Measurements from ENCODE around the gene FUT2.
"Not testable (repeated sequence)": the region's sequence is repeated elsewhere in the genome, so short reads cannot be mapped to it uniquely, and the experiment has no call there.

FUT2 gene

DNA sequence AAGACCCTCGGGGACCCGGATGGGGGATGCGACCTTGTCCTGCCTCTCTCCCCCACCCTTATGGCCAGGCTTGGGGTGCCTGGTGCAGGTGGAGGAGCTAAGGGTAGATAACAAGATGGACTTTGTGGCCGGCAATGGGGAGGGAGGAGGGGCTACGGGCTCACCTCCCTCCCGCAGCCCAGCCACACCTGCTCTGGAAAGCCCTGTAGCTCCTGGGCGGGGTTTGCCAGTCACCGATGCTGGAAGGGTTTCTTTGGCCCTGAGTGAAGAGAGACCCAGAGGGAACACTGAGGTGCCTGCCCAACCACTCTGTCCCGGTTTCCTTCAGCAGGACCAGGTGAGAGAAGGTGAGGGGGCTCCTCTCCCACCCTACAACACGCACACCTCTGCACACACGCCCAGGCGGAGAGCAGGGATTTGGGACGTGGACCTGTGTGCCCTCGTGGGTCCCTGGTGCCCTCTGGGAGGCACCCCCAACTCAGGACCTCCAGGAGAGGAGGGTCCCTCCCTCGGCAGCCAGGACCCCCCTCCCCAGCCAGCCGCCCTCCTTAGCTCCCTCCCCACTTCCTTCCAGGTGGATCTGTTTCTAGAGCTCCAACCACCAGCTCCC lies at the start of gene FUT2:
Gene FUT2, plus strand, starts transcription at position 229 of the 610 bp plus-strand sequence. CDS start 6,986 bp downstream, outside the sequence.
- DNase-seq, result no peak

DNA sequence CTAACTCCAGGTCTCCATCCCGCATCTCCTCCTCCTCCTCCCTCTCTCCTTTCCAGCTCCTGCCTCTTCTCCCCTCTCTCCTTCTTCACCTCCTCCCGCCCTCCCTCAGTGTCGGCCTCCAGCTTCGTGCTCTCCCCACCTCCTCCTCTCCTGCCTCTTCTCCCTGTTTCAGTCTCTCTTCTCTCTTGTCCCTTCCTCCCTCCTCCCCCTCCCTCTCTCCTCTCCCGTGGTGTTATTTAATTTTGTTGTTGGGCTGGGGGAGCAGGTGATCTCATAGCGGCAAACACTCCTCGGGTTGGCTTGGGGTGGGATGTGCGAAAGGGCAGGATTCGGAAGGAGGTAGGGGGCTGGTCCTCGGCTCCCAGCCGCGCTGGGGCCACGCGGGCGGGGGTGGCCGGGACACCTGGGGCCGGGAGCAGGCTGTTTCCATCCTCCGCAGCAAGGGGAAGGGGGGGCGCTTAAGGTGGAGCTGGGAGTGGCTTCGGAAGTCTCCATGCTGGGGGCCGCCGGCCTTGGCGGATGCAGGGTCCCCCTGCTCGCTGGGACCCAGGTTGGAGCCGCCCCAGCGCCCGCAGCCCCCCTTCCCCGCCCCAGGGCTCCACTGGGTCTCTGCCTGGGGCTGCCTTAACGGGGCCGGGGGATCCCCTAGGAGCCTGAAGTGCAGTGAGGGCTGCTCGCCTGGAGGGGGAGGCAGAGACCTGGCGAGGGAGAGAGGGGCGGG lies 49.6 kb upstream of the FUT2 start, which contains the start of gene CA11:
Gene CA11, minus strand, starts transcription at position 187 of the 721 bp plus-strand sequence. CDS start 555 bp downstream, outside the sequence.
- DNase-seq, result peak; percentile 96

GRCh38 chr19:48646722-48647216 lies 49.0 kb upstream of the FUT2 start:
- DNase-seq, result no peak

DNA sequence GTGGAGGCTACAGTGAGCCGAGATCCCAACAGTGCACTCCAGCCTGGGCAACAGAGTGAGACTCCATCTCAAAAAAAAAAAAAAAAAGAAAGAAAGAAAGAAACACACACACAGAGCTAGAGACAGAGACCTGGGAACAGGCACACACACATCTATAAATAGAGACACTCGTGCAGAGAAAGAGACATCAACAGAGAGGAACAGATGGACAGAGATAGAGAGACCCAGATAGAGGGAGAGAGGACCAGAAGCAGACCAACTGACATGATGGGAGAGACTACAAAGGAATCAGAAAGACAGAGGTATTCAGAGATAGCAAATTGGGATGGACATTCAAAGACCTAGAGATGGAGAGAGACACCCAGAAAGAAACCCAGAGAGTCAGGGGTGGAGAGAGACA lies 47.6 kb upstream of the FUT2 start:
- no peak for DNase-seq

- DNase-seq, result no peak
Observed at GRCh38 chr19:48650974-48651682, 44.6 kb upstream of the FUT2 start.

DNA sequence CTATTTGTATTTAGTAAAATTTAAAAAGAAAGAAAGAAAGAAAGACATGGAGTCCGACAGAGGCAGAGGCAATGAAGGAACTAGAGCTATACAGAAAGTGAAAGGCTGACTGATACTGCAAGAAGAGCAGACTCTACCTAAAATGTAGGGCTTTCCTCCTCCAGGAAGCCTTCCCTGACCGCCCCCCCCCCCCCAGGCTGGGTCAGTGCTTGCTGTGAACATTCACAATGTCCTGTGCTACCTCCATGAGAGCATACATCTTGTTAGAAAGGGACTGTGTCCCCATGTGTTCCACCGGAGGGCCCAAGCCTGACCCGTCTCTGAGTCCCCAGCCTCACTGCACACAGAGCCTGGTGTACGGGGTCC lies 44.1 kb upstream of the FUT2 start:
- no peak for DNase-seq

GRCh38 chr19:48654299-48655059 lies 41.3 kb upstream of the FUT2 start:
- DNase-seq, result no peak

- DNase-seq, result no peak
Observed at GRCh38 chr19:48656840-48657474, 38.8 kb upstream of the FUT2 start.

DNA sequence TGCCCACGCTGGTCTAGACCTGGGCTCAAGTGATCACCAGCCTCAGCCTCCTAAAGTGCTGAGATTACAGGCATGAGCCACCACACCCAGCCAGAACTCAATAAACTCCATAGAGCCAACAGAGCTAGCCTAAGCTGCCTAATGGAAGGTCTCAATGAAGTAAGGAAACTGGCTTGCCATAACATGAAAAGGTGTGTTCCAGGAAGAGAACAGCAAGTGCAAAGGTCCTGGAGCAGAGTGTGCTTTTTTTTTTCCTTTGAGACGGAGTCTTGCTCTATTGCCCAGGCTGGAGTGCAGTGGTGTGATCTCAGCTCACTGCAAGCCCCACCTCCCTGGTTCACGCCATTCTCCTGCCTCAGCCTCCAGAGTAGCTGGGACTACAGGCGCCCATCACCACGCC lies 37.9 kb upstream of the FUT2 start:
- not testable (repeated sequence) for DNase-seq

DNA sequence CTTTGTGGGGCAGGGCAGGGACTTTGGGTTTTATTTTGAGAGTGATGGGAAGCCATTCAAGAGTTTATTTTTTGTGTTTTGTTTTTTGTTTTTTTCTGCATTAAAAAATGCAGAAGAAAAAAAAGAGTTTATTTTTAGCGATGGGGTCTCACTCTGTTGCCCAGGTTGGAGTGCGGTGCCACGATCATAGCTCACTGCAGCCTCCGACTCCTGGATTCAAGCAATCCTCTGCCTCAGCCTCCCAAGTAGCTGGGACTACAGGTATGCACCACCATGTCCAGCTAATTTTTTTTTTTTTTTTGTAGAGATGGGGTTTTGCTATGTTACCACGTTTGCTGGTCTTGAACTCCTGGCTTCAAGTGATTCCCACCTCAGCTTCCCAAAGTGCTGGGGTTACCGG lies 37.3 kb upstream of the FUT2 start:
- DNase-seq, result no peak

DNA sequence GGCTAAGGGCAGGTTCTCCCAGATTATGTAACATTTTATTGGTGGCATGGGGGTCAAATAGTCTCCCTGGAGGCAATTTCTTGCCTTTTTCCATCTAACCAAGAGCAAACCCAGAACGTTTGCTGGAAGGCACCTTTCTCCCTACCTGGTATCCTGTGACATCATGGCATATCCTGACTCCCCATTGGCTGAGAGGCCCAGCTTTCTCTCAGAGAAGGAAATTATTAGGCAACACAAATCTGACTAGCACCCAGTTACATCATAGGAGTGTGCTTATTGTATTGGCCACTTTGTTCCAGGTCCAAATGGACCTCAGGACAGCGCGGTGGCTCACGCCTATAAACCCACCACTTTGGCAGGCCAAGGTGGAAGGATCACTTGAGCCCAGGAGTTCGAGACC lies 36.0 kb upstream of the FUT2 start:
- DNase-seq, result peak; percentile 27

DNA sequence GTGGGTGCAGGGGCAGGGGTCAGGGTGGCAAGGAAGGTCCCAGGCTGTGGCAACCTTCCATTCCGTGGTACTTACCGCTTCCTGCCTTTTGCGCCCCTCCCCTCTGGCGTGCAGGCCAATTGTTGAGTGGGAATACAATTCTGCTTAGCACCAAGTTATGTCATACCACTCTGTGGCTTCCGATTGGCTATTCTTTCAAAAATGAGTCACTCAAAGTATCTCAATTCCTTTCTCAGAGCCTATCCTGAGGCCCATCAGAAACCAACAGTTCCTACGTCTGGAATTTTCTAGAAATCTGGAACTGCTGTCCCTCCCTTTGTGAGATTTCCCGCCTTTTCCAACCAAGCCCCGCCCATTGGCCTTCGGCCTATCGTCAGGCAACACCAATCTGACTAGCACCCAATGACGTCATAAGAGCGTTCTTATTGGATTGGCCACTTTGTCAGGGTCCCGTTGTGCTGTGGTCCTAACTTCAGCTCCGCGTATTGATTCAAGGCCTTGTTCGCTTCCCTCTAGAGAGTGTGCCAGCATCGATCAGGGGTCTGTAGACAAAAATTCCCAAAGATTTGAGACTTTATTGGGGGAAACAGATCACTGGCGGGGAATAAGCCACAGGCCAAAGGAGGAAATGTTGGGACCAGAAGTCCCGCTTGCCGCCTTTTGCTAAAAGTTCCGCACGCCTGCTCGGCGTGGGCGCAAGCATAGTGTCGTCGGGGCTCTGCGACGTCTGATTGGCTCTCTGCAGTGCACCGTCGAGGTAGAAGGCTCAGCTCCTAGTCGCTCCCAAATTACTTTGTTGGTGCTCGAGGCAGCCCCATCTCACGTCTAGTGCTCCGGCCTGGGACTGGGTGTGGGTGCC lies 34.7 kb upstream of the FUT2 start:
- DNase-seq, result peak; percentile 92

- no peak for DNase-seq
Observed at GRCh38 chr19:48661711-48662090, 34.1 kb upstream of the FUT2 start.

- DNase-seq, result no peak
Observed at GRCh38 chr19:48663667-48664066, 32.1 kb upstream of the FUT2 start.

GRCh38 chr19:48664476-48664875 lies 31.3 kb upstream of the FUT2 start:
- DNase-seq, result no peak

GRCh38 chr19:48665786-48666185 lies 30.0 kb upstream of the FUT2 start:
- no peak for DNase-seq

DNA sequence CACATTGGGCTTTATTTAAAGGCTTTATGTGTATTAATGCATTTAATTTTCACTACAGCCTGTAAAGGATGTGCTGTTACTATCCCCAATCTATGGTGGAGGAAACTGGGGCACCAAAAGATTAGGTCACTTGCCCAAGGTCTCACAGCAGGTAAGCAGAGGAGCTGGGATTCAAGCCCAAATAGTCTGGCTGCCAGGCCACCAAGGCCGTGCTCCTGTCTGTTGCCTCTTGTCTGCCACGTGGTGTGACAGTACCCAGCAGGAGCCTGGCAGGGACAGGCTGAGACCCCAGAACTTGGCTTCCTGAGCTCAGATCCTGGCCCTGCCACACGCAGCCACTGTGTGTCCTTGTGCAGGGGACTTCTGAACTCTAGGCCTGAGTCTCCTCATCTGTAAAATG lies 27.4 kb upstream of the FUT2 start:
- DNase-seq, result no peak

DNA sequence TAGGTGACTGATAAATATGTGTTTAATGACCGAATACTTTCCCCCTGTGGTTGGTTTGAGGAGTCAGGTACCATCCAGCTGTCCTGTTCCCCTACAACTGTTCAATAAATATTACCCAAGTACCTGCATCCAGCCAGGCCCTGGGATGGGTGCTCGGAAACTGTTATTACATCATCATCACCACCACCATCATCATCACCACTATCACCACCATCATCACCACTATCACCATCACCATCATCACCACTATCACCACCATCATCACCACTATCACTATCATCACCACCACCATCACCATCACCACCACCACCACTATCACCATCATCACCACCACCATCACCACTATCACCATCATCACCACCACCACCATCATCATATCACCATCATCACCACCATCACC lies 27.0 kb upstream of the FUT2 start:
- no peak for DNase-seq

- DNase-seq, result no peak
Observed at GRCh38 chr19:48669903-48670668, 25.7 kb upstream of the FUT2 start.

DNA sequence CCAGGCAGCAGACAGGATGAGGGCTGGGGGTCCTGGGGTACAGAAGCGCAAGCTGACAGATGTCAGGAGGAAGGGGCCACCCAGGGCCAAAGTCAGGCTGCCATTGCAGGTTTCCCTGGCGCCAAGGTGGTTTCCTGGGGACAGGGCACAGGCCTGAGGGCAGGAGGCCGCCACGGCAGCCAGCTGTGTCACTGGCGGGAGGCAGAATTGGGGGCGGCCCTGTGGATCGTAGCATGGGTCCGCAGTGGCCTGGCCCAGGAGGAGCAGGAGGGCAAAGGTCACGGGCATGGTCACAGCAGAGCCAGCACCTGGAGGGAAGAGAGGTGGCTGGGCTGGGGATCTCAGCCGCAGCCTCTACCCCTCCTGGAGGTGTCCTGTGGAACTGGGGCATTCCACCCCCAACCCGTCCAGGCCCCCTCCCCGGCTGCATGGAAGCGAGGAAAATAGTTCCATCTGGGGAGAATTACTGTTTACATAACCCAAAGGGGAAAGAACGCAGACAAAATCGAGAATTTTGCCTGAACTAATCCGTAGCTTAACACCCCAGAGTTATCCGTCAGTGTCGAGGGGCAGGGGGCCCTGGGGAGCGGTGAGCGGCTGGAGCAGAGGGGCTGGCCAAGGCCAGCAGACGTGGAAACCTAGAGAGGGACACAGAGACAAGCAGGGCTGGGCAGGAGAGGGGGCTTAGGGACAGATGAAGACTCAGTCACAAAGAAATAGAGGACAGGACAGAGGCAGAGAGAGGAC lies 24.9 kb upstream of the FUT2 start:
- no peak for DNase-seq
